ENCODE measurements around the gene NAPB.

Gene NAPB

GRCh38 chr20:23381876-23382275, 39.4 kb downstream of the NAPB start:
- DNase-seq, result no peak
- H3K4me3 ChIP-seq (ENCODE audit: low read depth, low read length), result no peak overlapping the region
- H3K9me3 ChIP-seq, result no peaks in the 10 kb centered on the region
- TF ChIP-seq, protein P1, sequence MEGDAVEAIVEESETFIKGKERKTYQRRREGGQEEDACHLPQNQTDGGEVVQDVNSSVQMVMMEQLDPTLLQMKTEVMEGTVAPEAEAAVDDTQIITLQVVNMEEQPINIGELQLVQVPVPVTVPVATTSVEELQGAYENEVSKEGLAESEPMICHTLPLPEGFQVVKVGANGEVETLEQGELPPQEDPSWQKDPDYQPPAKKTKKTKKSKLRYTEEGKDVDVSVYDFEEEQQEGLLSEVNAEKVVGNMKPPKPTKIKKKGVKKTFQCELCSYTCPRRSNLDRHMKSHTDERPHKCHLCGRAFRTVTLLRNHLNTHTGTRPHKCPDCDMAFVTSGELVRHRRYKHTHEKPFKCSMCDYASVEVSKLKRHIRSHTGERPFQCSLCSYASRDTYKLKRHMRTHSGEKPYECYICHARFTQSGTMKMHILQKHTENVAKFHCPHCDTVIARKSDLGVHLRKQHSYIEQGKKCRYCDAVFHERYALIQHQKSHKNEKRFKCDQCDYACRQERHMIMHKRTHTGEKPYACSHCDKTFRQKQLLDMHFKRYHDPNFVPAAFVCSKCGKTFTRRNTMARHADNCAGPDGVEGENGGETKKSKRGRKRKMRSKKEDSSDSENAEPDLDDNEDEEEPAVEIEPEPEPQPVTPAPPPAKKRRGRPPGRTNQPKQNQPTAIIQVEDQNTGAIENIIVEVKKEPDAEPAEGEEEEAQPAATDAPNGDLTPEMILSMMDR (IDR thresholded peaks at IDR 0.05; ENCODE audit: low read depth, low read length), result no peak
- peaks cover 8% of the 10 kb centered on the region for H3K36me3 ChIP-seq
- no peaks in the 10 kb centered on the region; the same call in 1 of the 2 replicates for H3K27me3 ChIP-seq
- H3K4me1 ChIP-seq, result no peaks in the 10 kb centered on the region

DNA sequence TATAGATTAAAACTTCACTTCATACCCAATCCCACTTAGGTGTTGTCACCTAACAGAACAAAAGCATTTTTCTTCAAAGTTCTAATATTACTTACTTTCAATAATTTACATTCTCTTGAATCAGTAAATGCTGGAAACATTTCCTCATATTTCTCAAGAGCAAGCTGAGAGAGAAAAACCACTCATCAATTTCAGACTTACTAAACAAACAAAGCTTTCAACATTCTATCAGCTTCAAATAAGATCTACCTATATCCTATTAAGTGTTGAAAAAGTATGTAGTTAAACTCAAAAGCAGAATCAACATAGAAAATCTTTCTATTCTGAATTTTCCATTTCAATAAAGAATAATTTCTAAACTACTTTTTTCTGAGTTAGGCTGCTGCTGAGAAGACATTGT, 41.5 kb downstream of the NAPB start:
- H3K4me3 ChIP-seq (ENCODE audit: low read depth, low read length), result no peak overlapping the region
- H3K27me3 ChIP-seq, result no peaks in the 10 kb centered on the region; the same call in 1 of the 2 replicates
- peaks cover 26% of the 10 kb centered on the region for H3K36me3 ChIP-seq
- no peaks in the 10 kb centered on the region for H3K4me1 ChIP-seq
- no peak for DNase-seq
- peaks cover 4% of the 10 kb centered on the region; the same call in 1 of the 2 replicates for H3K9me3 ChIP-seq
- TF ChIP-seq, protein P1 (IDR thresholded peaks at IDR 0.05; ENCODE audit: low read depth, low read length), result no peak

DNA sequence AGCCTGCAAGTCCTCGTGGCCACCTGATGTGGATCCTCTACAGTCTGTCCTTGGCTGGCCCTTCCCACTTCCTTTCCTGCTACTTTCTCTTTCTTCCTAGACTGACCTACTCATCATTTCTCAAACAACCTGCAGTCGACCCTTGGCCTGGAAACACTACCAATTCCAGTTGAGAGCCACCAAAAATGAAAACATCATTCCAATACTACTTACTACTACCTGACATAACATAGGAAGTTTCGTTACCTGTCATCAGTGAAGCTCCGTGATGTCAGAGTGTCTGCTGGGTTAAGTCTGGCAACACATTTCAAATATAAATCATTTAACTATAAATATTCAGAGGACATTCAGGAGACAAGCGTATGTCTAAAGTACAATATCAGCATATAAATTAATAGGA, 45.5 kb downstream of the NAPB start:
- H3K4me1 ChIP-seq, result no peaks in the 10 kb centered on the region
- peaks cover 57% of the 10 kb centered on the region for H3K36me3 ChIP-seq
- H3K9me3 ChIP-seq, result peaks cover 4% of the 10 kb centered on the region; the same call in 1 of the 2 replicates
- H3K27me3 ChIP-seq, result no peaks in the 10 kb centered on the region; the same call in 1 of the 2 replicates
- TF ChIP-seq, protein P1 (IDR thresholded peaks at IDR 0.05; ENCODE audit: low read depth, low read length), result no peak
- DNase-seq, result no peak
- H3K4me3 ChIP-seq (ENCODE audit: low read depth, low read length), result no peak overlapping the region

DNA sequence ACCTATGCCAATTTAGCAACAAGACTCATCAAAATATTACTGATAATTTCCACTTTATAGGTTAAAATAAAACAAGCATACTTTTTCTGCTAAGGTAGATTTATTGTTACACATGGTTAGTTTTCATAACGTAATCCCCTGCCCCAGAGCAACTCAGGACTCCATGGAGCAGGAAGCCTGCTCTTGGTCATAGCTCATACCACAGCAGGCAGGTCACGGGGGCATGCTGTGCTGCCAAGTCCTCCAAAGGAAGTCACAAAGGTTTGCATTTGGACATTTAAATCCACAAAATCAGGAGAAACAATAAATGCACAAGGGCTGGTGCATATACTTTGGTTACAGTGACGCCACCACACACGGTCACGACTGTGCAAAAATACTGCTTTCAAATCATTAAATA, 46.8 kb downstream of the NAPB start:
- peaks cover 4% of the 10 kb centered on the region; the same call in 1 of the 2 replicates for H3K9me3 ChIP-seq
- no peak overlapping the region for H3K4me3 ChIP-seq (ENCODE audit: low read depth, low read length)
- no peak for DNase-seq
- no peaks in the 10 kb centered on the region for H3K27me3 ChIP-seq
- peaks cover 71% of the 10 kb centered on the region for H3K36me3 ChIP-seq
- H3K4me1 ChIP-seq, result no peaks in the 10 kb centered on the region
- TF ChIP-seq, protein P1 (IDR thresholded peaks at IDR 0.05; ENCODE audit: low read depth, low read length), result no peak

GRCh38 chr20:23371496-23371895, 49.8 kb downstream of the NAPB start:
- H3K27me3 ChIP-seq, result no peaks in the 10 kb centered on the region
- H3K4me1 ChIP-seq, result no peaks in the 10 kb centered on the region
- TF ChIP-seq, protein P1 (IDR thresholded peaks at IDR 0.05; ENCODE audit: low read depth, low read length), result no peak
- DNase-seq, result no peak
- H3K4me3 ChIP-seq (ENCODE audit: low read depth, low read length), result no peak overlapping the region
- peaks cover 86% of the 10 kb centered on the region for H3K36me3 ChIP-seq
- H3K9me3 ChIP-seq, result peaks cover 4% of the 10 kb centered on the region; the same call in 1 of the 2 replicates

GRCh38 chr20:23370873-23371272, 50.4 kb downstream of the NAPB start:
- H3K4me1 ChIP-seq, result no peaks in the 10 kb centered on the region
- no peak overlapping the region for H3K4me3 ChIP-seq (ENCODE audit: low read depth, low read length)
- H3K36me3 ChIP-seq, result peaks cover 83% of the 10 kb centered on the region
- no peaks in the 10 kb centered on the region for H3K27me3 ChIP-seq
- TF ChIP-seq, protein P1 (IDR thresholded peaks at IDR 0.05; ENCODE audit: low read depth, low read length), result no peak
- DNase-seq, result no peak
- H3K9me3 ChIP-seq, result peaks cover 4% of the 10 kb centered on the region; the same call in 1 of the 2 replicates

All from BE2C (cell line).